GM12892 (cell line): ENCODE results near the gene RBM19.

Experiments
- POLR2A ChIP-seq: IDR thresholded peaks from 2 replicates; pipeline ENCODE4 v1.6.1; 2011; ENCODE audit warnings: low read depth, low read length, control low read depth
- POLR2AphosphoS5 ChIP-seq: IDR thresholded peaks from 2 replicates; pipeline ENCODE4 v1.6.1; 2011; ENCODE audit warnings: low read depth, low read length, control low read depth

DNA sequence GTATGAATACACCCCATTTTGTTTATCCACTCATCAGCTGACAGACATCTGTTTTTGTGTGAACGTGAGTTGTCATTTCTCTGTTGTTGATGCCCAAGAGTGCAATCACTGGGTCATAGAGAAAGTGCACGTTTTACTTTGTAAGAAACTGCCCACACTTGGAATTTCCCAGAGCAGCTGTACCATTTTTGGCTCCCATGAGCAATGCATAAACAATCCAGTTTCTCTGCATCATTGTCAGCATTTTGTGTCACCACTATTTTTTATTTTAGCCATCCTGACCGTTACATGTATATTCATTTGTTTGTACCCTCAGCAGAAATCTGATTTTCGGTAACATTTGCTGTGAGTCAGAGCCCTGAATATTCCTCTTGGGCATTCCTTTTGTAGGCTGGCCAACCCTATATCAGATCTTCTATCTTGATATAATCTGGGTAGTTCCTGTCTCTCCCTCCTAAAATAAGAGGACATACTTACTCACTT, 62.7 kb downstream of the RBM19 start:
- TF ChIP-seq POLR2A = no peak
- no peak for TF ChIP-seq POLR2AphosphoS5
